Stimulated activated CD8-positive, alpha-beta memory T cell treated with anti-CD3 and anti-CD28 coated beads, Interleukin-7, amount 100 ng/mL, for 1 hour (primary cell): ENCODE data around the gene BCR.
A peak's percentile ranks its signal among the peaks of the same experiment; 100 is the strongest.

Experiments used
- DNase-seq, 2 donors: peaks; one replicate each; pipeline ENCODE4 v3.0.0-alpha.2; 2020; ENCODE audit warnings: low read depth in 2 of 2

Gene BCR

GRCh38 chr22:23230348-23231068 lies 50.2 kb downstream of the BCR start:
- DNase-seq: no peak

DNA sequence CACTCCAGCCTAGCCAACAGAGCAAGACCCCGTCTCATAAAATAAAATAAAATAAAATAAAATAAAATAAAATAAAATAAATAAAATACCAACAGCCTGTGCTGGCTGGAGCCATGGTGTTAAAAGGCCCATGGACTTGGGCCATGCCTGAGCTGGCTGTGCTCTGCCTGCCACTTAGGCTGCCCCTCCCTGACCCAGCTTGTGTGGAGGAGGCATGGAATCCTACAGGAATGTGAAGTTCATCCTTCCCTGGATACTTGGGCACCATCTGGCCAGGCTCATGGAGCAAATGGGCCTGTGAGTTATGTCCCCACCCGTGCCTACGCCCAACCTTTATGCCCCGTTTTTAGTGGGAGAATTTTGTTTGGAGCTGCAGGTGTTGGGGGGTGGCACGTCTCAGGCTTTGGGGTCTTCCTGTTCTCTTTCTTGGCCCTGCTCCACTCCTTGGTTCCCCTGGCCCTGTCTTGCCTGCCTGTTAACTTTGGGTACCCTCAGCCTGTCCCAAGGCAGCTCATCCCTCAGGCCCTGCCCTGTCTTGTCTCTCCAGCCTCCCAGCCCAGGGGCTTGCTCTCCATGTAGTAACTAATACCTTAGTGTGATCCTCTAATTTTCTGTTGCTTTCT lies 51.3 kb downstream of the BCR start:
- DNase-seq: no peak

- DNase-seq: no peak
Measured at GRCh38 chr22:23232094-23232905, 52.0 kb downstream of the BCR start.

DNA sequence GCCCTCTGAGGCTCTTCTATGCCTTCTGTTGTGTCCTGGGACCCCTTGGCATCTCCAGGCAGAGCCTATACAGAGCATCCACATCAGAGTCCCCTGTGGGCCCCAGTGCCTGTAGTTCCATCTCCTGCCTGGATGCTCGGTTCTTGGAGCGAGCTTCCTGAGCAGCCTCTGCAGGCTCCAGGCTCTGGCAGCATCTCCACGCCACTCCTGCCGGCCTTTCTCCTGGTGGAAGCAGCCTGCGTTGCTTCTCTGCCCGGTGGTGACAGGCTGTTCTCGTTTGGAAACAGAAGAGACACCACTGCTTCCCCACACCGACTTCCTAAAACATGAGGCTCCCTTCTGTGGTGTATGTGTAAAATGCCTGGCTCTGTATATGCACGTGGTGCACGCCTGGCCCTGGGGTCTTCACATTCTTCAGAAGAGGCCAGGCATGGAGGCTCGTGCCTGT lies 52.8 kb downstream of the BCR start:
- DNase-seq: no peak

GRCh38 chr22:23233752-23234408 lies 53.6 kb downstream of the BCR start:
- DNase-seq: no peak

DNA sequence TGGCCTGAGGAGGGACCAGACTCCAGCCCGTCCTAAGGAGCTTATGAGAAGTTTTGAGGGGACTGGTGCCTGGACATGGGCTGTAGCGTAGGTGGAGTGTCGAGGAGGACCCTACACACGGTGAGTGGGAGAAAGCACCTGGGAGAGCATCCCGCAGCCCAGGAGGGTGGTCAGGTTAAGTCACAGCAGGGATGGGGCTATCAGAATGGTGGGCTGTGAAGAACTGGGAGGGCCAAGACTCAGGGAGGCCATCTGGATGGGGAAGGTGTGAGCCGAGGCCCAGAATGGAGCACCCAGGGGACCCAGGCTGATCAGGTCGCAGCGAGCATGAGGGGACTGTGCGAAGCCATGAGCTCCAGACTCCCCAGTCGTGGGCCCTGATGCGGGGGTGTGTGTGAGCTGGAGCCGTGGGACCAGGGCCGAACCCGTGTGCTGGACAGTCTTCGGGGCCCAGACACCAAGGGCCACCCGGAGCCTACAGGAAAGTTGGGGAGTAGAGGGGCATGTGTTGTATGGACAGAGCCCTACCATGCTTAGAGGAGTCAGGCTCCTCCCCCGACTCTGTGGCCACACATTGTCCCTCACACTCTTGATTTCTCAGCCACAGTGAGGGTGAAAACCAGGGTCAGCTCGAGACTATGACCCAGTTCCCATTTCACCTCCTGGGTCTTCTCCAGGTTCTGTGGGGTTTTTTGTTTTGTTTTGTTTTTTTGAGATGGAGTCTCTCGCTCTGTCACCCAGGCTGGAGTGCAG lies 54.3 kb downstream of the BCR start:
- no peak for DNase-seq

GRCh38 chr22:23235425-23235824 lies 55.1 kb downstream of the BCR start:
- DNase-seq: no peak

- DNase-seq: no peak
Measured at GRCh38 chr22:23236026-23236425, 55.7 kb downstream of the BCR start.

- no peak for DNase-seq
Measured at GRCh38 chr22:23236440-23237184, 56.3 kb downstream of the BCR start.

GRCh38 chr22:23237201-23237798 lies 57.0 kb downstream of the BCR start:
- no peak for DNase-seq

GRCh38 chr22:23237841-23238240 lies 57.5 kb downstream of the BCR start:
- DNase-seq: no peak

GRCh38 chr22:23238707-23239106 lies 58.4 kb downstream of the BCR start:
- DNase-seq: no peak

GRCh38 chr22:23239429-23239828 lies 59.1 kb downstream of the BCR start:
- no peak for DNase-seq

- no peak for DNase-seq
Measured at GRCh38 chr22:23240639-23241389, 60.5 kb downstream of the BCR start.

DNA sequence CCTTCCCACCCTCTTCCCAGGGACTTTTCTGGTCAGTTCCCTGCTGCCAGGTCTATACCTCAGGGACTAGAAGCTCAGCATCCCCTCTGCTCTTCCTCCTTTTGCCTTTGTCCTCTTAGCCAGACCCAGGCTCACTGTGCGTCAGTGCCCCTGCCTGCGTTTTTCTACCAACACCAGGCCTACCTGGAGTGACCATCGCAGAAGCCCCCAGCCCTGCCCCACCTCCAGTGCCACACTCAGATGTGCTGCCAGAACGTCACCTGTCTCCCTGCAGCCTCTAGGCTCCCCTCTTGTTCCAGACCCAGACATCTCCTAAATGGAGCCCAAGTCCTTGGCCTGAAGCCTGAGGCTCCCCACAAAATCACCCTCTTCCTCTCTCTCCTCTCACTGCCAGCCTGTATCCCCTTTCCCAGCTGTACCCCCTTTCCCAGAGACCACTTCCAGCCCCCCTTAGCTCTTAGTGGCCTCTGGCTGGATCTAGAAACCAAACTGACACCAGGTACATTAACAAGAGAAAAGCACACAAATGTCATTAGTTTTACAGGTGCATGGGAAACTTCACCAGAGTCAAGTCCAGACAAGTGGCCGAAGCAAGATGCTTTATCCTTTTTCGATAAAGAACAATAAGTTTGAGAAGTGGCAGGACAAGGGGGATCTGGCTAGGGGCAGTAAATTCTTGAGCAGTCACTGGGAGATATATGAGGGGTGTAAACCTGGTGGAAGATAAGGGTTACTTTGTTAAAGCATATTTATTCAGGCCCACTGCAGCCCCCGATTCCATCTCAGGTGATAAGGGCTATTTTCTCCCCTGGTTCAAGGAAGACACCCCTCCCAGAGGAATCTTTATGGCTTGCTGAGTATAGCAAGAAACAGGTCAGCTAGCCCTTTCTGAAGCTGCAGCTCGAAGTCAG lies 61.5 kb downstream of the BCR start:
- DNase-seq: no peak

DNA sequence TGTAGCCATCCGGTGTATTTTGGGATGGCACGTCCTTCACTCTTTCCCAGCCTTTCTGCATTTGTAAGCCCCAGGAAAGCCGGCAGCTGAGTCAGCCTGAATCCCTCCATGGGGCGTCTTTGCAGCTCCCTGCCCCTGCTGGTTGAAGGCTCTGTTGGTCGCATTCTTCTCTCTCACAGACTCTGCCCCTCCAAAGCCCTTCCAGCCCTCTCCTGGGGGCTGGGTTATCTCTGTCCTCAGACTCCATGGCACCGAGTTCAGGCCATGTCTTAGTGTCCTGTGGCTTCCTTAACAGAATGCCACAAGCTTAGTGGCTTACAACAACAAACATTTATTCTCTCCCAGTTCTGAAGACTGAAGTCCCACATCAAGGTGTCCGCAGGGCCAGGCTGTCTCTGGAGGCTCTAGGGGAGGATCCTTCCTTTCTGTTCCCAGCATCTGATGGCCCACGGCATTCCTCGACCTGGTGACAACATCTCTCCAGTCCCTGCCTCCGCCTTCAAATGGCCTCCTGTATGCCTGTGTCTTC lies 62.2 kb downstream of the BCR start:
- no peak for DNase-seq

- peak in 1 of 2 donors; percentile 26 for DNase-seq
Measured at GRCh38 chr22:23243006-23243573, 62.8 kb downstream of the BCR start.
